AG10803 (cell line): Measurements from ENCODE around the gene TRMT61A.

ENCODE experiments used
- DNase-seq: peaks from one replicate; pipeline ENCODE4 v3.0.0; 2010; ENCODE audit warnings: low read depth
- H3K4me3 ChIP-seq: 2 replicates; pipeline ENCODE4 v1.5.1; 2011; ENCODE audit warnings: mild to moderate bottlenecking, low read length, control low read depth
- TF ChIP-seq, protein P1 (sequence below): conservative IDR thresholded peaks from 2 replicates; pipeline ENCODE4 v1.5.1; 2011; ENCODE audit warnings: mild to moderate bottlenecking, low read length, control low read depth, inconsistent platforms

The TRMT61A gene

DNA sequence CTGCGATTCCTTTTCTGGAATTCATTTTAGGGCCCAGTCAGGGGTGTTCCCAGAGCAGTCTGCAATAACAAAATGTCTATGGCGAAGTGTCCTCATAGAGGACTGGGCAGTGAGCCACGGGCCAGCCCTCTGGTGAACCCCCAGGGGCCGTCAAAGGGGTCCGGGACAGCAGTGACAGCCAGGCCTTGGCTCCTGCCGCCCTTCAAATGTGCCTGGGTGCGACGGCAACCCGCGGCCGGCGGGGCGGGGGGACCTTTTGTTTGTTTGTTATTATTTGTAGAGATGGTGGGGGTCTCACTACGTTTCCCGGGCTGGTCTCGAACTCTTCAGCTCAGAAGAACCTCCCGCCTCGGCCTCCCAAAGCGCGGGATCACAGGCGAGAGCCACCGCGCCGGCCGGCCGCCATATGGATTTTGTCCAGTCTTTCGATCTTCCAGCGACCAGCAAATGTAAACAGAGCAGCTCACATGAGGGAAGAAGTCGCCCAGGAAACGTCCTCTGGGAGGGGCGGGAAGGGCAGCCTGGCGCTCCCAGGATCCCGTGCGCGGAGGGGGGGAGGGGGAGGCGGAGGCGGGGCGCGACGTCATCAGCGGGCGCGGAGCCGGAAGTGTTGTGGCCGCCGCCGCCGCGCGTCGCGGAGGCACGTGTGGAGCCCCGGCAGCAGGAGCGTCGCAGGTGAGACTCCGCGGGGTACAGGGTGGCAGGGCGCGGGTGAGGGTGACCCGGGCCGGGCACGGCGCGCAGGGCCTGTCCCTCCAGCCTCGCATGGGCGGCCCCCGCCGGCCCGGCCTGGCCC, at the start of gene TRMT61A:
Gene TRMT61A, plus strand, starts transcription at position 610 of the 796 bp plus-strand sequence. CDS start 783 bp downstream, outside the sequence.
- H3K4me3 ChIP-seq = peak within 1 kb of the TSS; percentile 95
- peak; percentile 92 for DNase-seq
- TF ChIP-seq, protein P1, sequence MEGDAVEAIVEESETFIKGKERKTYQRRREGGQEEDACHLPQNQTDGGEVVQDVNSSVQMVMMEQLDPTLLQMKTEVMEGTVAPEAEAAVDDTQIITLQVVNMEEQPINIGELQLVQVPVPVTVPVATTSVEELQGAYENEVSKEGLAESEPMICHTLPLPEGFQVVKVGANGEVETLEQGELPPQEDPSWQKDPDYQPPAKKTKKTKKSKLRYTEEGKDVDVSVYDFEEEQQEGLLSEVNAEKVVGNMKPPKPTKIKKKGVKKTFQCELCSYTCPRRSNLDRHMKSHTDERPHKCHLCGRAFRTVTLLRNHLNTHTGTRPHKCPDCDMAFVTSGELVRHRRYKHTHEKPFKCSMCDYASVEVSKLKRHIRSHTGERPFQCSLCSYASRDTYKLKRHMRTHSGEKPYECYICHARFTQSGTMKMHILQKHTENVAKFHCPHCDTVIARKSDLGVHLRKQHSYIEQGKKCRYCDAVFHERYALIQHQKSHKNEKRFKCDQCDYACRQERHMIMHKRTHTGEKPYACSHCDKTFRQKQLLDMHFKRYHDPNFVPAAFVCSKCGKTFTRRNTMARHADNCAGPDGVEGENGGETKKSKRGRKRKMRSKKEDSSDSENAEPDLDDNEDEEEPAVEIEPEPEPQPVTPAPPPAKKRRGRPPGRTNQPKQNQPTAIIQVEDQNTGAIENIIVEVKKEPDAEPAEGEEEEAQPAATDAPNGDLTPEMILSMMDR = no peak

GRCh38 chr14:103480595-103480994, 48.4 kb upstream of the TRMT61A start:
- TF ChIP-seq, protein P1 = no peak
- no peak overlapping the region for H3K4me3 ChIP-seq
- no peak for DNase-seq

GRCh38 chr14:103483600-103483999, 45.4 kb upstream of the TRMT61A start:
- DNase-seq = peak; percentile 75
- TF ChIP-seq, protein P1 = no peak
- H3K4me3 ChIP-seq = no peak overlapping the region

- TF ChIP-seq, protein P1 = no peak
- no peak for DNase-seq
- H3K4me3 ChIP-seq = no peak overlapping the region
Measured at GRCh38 chr14:103485504-103485903, 43.5 kb upstream of the TRMT61A start.

DNA sequence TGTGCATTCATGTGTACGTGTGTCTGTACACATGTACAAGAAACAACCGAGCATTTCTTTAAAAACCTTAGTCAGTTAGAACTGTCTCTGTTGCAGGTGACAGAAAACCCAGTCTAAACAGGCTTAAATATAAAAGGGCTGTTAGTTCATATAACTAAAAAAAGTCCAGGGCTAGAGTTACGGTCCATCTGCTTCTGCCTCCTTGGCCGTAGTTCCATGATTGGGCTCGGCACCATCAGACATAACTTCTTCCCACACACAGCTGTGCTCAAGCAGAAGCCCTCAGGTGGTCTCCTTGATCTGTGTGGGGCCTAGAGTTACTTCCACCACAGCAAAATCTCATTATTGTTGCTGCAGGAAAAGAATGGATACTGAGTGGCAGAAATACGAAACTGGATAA, 40.9 kb upstream of the TRMT61A start:
- no peak overlapping the region for H3K4me3 ChIP-seq
- no peak for DNase-seq
- TF ChIP-seq, protein P1 = no peak

DNA sequence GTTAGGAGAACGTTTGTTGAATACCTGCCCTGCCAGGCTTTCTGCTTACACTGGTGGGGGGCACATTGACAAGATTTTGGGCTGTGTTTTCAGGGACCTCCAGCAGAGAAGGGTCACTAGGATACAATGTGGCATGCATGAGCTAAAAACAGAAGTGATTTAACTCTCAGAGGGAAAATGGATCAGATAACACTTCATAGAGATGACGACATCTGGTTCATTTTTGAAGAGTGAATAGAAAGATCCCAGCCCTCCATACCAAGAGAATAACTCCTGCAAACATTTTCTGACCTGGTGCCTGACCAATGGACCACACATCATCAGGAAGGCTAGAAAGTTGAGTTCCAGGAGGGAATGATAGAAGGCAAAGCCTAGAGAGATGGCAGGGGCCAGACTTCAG, 40.0 kb upstream of the TRMT61A start:
- peak; percentile 25 for DNase-seq
- TF ChIP-seq, protein P1 = no peak
- no peak overlapping the region for H3K4me3 ChIP-seq

GRCh38 chr14:103489621-103490020, 39.4 kb upstream of the TRMT61A start:
- DNase-seq = no peak
- H3K4me3 ChIP-seq = no peak overlapping the region
- TF ChIP-seq, protein P1 = no peak
